Thoracic aorta (tissue), 2 donors: ENCODE data around the gene TFEC. TPM values are rescaled to one million over a fixed set of nuclear protein-coding genes. Genes with fewer than 3 reads are reported as not detected.
"Not testable (repeated sequence)": the region's sequence is repeated elsewhere in the genome, so short reads cannot be mapped to it uniquely, and the experiment has no call there.

Source experiments
- ATAC-seq: fragments of 150-250 bp; one replicate; pipeline ENCODE4 v1.8.0; 2017; ENCODE audit warnings: low read depth; ENCODE audit not compliant: insufficient number of reproducible peaks, low FRiP score
- DNase-seq: peaks from one replicate; pipeline ENCODE4 v3.0.0-alpha.2; 2020; ENCODE audit warnings: low spot score
- H3K27ac ChIP-seq, 2 donors: fragments of 200-600 bp; sonication (generic); 1 replicate in 1 of 2; 2 replicates in 1 of 2; pipeline ENCODE4 v1.5.1; 2016; ENCODE audit warnings: mild to moderate bottlenecking in 2 of 2, moderate library complexity in 2 of 2
- H3K27me3 ChIP-seq: fragments of 200-600 bp; sonication (generic); replicated peaks from 2 replicates; pipeline ENCODE4 v1.6.0; 2016; ENCODE audit warnings: mild to moderate bottlenecking; ENCODE audit not compliant: insufficient read depth
- H3K36me3 ChIP-seq: fragments of 200-600 bp; sonication (generic); one replicate; pipeline ENCODE4 v1.5.1; 2016
- H3K4me1 ChIP-seq, 2 donors: fragments of 200-600 bp; sonication (generic); 1 replicate in 1 of 2; 2 replicates in 1 of 2; pipeline versions ENCODE4 v1.5.1 to v1.6.0; 2016; ENCODE audit warnings: low read depth in 2 of 2, mild to moderate bottlenecking in 1 of 2; ENCODE audit not compliant: control insufficient read depth in 1 of 2
- H3K4me3 ChIP-seq: fragments of 200-600 bp; sonication (generic); 2 replicates; pipeline ENCODE4 v1.5.1; 2016; ENCODE audit warnings: mild to moderate bottlenecking
- H3K9me3 ChIP-seq: fragments of 200-600 bp; sonication (generic); 2 replicates; pipeline ENCODE4 v1.5.1; 2016
- total RNA-seq, 2 donors: library from RNA; depleted of rRNA; stranded (reverse); fragments of >200 nt; gene quantifications; one replicate each; pipeline versions ENCODE4 v1.1.0 to v1.2.3, GENCODE V29; 2016
- TF ChIP-seq, protein P1 (sequence below): fragments of 200-600 bp; sonication (generic); IDR thresholded peaks from one replicate; pipeline ENCODE4 v1.5.1; 2019; ENCODE audit warnings: antibody characterized with exemption

TFEC gene
- total RNA-seq, 2 donors from 2014 or later = 8.4 to 8.5 TPM

DNA sequence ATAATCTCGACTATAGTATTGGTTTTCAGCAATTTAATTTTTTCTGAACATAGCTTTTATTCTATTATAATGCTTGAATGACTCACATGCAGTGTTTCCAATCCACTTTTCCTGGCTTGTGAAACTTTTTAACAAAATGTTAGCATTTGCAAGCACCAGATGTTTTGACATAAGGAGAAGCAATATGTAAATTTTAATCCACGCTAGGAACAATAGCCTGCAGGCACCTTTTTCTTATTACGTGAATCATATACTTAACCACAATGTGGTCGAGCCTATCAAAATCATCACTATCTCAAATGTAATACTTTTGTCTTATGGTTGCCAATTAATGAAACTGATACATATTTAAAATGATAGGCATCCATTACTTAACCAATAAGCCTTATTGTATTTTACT is 97.1 kb downstream of the TFEC start:
- Histone ChIP-seq H3K36me3 (no peaks in the 10 kb centered on the region), H3K27me3 (no peaks in the 10 kb centered on the region), H3K9me3 (no peaks in the 10 kb centered on the region), H3K4me3 (no peak overlapping the region), H3K4me1 (no peaks in the 10 kb centered on the region), H3K27ac (no peak overlapping the region)
- TF ChIP-seq, protein P1, sequence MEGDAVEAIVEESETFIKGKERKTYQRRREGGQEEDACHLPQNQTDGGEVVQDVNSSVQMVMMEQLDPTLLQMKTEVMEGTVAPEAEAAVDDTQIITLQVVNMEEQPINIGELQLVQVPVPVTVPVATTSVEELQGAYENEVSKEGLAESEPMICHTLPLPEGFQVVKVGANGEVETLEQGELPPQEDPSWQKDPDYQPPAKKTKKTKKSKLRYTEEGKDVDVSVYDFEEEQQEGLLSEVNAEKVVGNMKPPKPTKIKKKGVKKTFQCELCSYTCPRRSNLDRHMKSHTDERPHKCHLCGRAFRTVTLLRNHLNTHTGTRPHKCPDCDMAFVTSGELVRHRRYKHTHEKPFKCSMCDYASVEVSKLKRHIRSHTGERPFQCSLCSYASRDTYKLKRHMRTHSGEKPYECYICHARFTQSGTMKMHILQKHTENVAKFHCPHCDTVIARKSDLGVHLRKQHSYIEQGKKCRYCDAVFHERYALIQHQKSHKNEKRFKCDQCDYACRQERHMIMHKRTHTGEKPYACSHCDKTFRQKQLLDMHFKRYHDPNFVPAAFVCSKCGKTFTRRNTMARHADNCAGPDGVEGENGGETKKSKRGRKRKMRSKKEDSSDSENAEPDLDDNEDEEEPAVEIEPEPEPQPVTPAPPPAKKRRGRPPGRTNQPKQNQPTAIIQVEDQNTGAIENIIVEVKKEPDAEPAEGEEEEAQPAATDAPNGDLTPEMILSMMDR = no peak
- ATAC-seq = no peak
- no peak for DNase-seq

DNA sequence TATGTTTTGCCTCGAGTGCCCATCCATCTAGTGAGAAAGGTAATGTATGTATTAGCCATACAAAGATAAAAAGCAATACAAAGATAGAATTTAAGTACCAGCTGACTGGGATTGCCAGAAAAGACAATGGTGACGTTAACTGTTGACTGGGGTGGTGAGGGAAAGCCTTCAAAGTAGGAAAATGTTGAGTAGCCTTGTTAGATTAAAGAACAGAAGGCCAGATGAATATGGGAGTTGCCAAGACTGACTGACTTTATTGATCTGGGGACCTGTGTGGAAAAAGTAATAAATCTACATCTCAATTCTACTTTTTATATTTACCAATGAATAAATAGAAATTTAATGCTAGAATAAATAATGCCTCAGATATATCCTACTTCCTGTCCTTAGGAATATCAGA is 97.7 kb downstream of the TFEC start:
- Histone ChIP-seq H3K4me1 (no peaks in the 10 kb centered on the region), H3K4me3 (no peak overlapping the region), H3K27ac (no peak overlapping the region), H3K36me3 (no peaks in the 10 kb centered on the region), H3K27me3 (no peaks in the 10 kb centered on the region), H3K9me3 (no peaks in the 10 kb centered on the region)
- DNase-seq (no peak), ATAC-seq (no peak)
- TF ChIP-seq, protein P1 = no peak

DNA sequence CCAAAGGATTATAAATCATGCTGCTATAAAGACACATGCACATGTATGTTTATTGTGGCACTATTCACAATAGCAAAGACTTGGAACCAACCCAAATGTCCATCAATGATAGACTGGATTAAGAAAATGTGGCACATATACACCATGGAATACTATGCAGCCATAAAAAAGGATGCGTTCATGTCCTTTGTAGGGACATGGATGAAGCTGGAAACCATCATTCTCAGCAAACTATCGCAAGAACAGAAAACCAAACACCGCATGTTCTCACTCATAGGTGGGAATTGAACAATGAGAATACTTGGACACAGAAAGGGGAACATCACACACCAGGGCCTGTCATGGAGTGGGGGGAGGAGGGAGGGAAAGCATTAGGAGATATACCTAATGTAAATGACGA is 100.4 kb downstream of the TFEC start:
- not testable (repeated sequence) for H3K36me3 ChIP-seq, H3K27me3 ChIP-seq, H3K9me3 ChIP-seq, H3K4me1 ChIP-seq, ATAC-seq, DNase-seq, H3K27ac ChIP-seq, H3K4me3 ChIP-seq

DNA sequence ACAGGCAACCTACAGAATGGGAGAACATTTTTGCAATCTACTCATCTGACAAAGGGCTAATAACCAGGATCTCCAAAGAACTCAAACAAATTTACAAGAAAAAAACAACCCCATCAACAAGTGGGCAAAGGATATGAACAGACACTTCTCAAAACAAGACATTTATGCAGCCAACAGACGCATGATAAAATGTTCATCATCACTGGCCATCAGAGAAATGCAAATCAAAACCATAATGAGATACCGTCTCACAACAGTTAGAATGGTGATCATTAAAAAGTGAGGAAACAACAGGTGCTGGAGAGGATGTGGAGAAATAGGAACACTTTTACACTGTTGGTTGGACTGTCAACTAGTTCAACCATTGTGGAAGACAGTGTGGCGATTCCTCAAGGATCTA is 100.8 kb downstream of the TFEC start:
- not testable (repeated sequence) for H3K27me3 ChIP-seq, H3K9me3 ChIP-seq, H3K4me3 ChIP-seq, H3K36me3 ChIP-seq, H3K27ac ChIP-seq, H3K4me1 ChIP-seq, ATAC-seq, DNase-seq

DNA sequence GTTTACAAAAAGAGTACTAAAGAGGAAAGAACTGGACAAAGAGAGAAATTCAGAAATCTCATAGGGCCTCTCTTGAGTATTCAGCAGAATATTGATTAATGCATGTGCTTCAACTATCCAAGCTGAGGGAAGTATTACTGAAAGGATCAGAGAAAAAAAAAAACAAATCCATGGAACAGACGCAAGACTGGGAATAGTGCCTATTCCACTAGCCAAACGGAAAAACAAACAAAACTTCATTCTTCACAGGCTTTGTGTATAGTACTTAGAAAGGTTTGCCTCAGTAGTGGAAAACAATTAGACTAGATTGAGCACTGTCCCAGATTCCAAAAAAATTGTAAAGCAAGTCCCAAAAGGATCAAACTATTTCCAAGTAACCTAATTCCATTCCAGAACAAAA is 106.2 kb downstream of the TFEC start:
- Histone ChIP-seq H3K27me3 (no peaks in the 10 kb centered on the region), H3K36me3 (no peaks in the 10 kb centered on the region), H3K4me1 (peaks cover 9 to 13% of the 10 kb centered on the region in 2 donors), H3K9me3 (no peaks in the 10 kb centered on the region), H3K27ac (no peak overlapping the region), H3K4me3 (no peak overlapping the region)
- TF ChIP-seq, protein P1 = no peak
- ATAC-seq = no peak
- DNase-seq = no peak

DNA sequence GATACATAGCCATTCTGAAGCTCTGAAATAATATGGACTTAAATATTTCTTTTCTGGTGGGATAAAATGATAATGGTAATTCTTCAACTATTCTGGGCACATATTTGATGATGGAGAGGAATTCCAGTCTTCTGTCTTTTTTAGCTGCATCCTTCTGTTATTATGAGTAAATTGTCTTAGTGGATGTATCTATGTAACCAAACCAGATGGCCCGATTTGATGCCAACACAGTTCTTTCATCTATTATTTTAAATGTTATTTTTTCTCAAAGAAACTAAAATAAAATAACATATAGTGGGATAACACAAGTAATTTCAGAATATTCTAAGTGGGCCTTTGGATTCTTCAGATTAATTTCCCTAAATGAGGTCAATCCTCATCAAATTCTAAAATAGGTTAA is 110.2 kb downstream of the TFEC start:
- H3K4me3 ChIP-seq = no peak overlapping the region
- H3K36me3 ChIP-seq = no peaks in the 10 kb centered on the region
- no peaks in the 10 kb centered on the region for H3K27me3 ChIP-seq
- DNase-seq = no peak
- ATAC-seq = no peak
- H3K9me3 ChIP-seq = no peaks in the 10 kb centered on the region
- no peak overlapping the region for H3K27ac ChIP-seq
- H3K4me1 ChIP-seq = peaks cover 9 to 13% of the 10 kb centered on the region in 2 donors
- TF ChIP-seq, protein P1 = no peak
